Nephron (organoid): ENCODE measurements around the gene PCMT1.

ENCODE experiments used
- H3K27ac Mint-ChIP-seq, 3 experiments: 2 replicates each; pipeline ENCODE4 v1.8.0; 2020; ENCODE audit warnings: mixed read lengths in 3 of 3, mild to moderate bottlenecking in 2 of 3, moderate library complexity in 1 of 3
- H3K27me3 Mint-ChIP-seq: 2 replicates; pipeline ENCODE4 v1.8.0; 2021; ENCODE audit warnings: low read depth, mild to moderate bottlenecking, moderate library complexity, mixed read lengths
- H3K36me3 Mint-ChIP-seq: 2 replicates; pipeline ENCODE4 v1.8.0; 2020; ENCODE audit warnings: low read depth, mixed read lengths
- H3K4me1 Mint-ChIP-seq: 2 replicates; pipeline ENCODE4 v1.8.0; 2020; ENCODE audit warnings: mixed read lengths
- H3K4me3 Mint-ChIP-seq, 3 experiments: 2 replicates each; pipeline ENCODE4 v1.8.0; 2020; ENCODE audit warnings: mild to moderate bottlenecking in 3 of 3, mixed read lengths in 3 of 3, moderate library complexity in 2 of 3
- H3K9me3 Mint-ChIP-seq: 2 replicates; pipeline ENCODE4 v1.8.0; 2020; ENCODE audit warnings: mixed read lengths
- TF ChIP-seq, protein P1 (sequence below), 3 experiments: fragments of 200-600 bp; sonication (generic); IDR thresholded peaks; one replicate each; pipeline ENCODE4 v1.5.0; 2021; ENCODE audit warnings: antibody characterized with exemption in 3 of 3; ENCODE audit not compliant: unreplicated experiment in 3 of 3

PCMT1 gene

DNA sequence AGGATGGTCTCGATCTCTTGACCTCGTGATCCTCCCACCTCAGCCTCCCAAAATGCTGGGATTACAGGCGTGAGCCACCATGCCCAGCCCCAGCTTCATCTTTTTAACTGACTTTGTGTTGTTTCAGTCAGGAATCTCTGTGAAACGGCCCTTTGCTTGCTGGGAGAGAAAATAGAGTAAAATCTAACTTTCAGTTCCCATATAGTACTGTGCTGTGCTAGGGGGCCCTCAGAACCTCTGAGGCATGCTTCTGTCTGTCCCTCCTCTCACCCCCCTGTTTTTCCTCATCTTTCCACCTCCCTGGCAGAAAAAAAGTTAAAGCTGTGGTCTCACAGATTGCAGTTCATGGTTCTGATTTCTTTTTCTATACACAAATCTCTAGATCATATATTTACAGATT lies 66.2 kb downstream of the PCMT1 start:
- Mint-ChIP-seq H3K27ac (no peak overlapping the region), H3K4me3 (no peak overlapping the region), H3K36me3 (peaks cover 26% of the 10 kb centered on the region), H3K4me1 (no peaks in the 10 kb centered on the region), H3K9me3 (no peaks in the 10 kb centered on the region), H3K27me3 (no peaks in the 10 kb centered on the region)
- TF ChIP-seq, protein P1, sequence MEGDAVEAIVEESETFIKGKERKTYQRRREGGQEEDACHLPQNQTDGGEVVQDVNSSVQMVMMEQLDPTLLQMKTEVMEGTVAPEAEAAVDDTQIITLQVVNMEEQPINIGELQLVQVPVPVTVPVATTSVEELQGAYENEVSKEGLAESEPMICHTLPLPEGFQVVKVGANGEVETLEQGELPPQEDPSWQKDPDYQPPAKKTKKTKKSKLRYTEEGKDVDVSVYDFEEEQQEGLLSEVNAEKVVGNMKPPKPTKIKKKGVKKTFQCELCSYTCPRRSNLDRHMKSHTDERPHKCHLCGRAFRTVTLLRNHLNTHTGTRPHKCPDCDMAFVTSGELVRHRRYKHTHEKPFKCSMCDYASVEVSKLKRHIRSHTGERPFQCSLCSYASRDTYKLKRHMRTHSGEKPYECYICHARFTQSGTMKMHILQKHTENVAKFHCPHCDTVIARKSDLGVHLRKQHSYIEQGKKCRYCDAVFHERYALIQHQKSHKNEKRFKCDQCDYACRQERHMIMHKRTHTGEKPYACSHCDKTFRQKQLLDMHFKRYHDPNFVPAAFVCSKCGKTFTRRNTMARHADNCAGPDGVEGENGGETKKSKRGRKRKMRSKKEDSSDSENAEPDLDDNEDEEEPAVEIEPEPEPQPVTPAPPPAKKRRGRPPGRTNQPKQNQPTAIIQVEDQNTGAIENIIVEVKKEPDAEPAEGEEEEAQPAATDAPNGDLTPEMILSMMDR (IDR thresholded peaks at IDR 0.05; ENCODE audit: unreplicated experiment in 3 of 3): no peak

DNA sequence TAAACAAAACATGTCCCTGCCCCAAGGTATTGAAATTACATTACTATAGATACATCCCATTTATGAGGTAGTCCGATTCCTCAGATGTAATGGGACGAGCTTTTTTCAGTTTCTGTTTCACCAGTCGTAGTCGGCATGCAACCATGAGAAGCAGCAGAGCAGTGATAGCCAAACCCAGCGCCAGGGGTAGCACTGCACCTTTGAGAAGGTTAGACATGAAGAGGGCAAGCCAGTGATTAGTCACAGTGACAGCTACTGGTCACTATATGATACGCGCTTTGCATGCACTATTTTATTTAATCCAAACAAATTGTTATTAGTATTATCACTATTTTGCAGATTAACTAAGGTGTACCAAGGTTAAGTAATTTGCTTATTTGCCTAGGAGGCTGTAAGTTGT lies 71.0 kb downstream of the PCMT1 start:
- Mint-ChIP-seq H3K9me3 (no peaks in the 10 kb centered on the region), H3K27me3 (no peaks in the 10 kb centered on the region), H3K4me3 (no peak overlapping the region), H3K36me3 (peaks cover 15% of the 10 kb centered on the region), H3K27ac (no peak overlapping the region), H3K4me1 (no peaks in the 10 kb centered on the region)
- TF ChIP-seq, protein P1 (IDR thresholded peaks at IDR 0.05; ENCODE audit: unreplicated experiment in 3 of 3): no peak

DNA sequence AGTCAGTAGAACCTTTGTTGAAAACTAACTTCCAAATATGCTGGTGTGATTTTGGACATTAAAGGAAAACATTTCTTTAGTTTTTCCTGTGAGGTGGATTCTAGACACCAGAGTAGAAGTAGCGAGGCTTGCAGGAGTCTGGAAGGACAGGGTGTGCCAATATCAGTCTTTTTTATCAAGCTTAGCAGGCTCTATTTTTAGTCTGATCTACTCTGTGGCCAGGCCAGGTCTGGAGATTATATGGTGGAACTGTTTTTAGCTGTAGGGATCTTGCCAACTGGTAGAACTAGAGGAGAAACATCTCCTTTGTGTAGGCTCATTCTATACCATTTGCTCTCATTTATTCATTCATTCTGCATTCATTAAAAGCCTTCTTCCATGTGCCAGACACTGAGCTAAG lies 72.0 kb downstream of the PCMT1 start:
- H3K27ac Mint-ChIP-seq: no peak overlapping the region
- TF ChIP-seq, protein P1 (IDR thresholded peaks at IDR 0.05; ENCODE audit: unreplicated experiment in 3 of 3): no peak
- H3K4me3 Mint-ChIP-seq: no peak overlapping the region
- peaks cover 11% of the 10 kb centered on the region for H3K36me3 Mint-ChIP-seq
- no peaks in the 10 kb centered on the region for H3K9me3 Mint-ChIP-seq
- no peaks in the 10 kb centered on the region for H3K27me3 Mint-ChIP-seq
- no peaks in the 10 kb centered on the region for H3K4me1 Mint-ChIP-seq

DNA sequence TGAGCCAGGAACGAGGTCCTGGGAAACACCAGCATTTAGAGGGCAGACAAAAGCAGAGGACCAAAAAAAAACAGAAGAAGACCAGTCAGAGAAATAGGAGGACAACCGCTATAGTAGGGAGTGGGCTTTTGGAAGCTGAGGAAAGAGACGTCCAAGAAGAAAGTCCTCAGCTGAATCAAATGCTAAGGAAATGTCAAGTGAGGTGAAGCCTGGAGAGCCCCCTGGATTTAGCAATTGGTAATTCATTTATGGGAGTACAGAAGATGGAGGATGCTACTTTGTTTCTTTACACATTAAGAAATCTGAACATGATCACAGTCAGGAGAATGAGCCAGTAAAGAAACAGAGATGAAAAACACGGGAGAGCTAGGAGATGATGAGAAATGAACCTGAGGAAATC lies 73.5 kb downstream of the PCMT1 start:
- H3K4me3 Mint-ChIP-seq: no peak overlapping the region
- TF ChIP-seq, protein P1 (IDR thresholded peaks at IDR 0.05; ENCODE audit: unreplicated experiment in 3 of 3): no peak
- H3K9me3 Mint-ChIP-seq: no peaks in the 10 kb centered on the region
- H3K36me3 Mint-ChIP-seq: peaks cover 11% of the 10 kb centered on the region
- no peaks in the 10 kb centered on the region for H3K4me1 Mint-ChIP-seq
- H3K27ac Mint-ChIP-seq: no peak overlapping the region
- no peaks in the 10 kb centered on the region for H3K27me3 Mint-ChIP-seq

DNA sequence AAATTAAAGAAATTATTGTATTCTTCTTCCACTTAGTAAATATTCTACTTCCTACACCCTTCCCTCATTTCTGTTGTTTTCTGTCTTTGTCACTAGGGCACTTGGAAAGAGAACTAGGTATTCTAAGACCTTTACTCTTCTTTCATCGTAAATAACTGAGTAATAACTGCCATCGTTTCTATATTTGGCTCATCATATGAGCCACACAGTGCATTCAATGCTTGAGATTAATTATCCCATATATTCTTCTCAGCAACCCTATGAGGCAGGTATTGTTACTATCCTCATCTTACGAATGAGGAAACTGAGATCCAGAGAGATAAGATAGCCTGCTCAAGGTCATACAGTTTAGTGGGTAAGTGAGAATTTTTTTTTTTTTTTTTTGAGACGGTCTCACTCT lies 75.8 kb downstream of the PCMT1 start:
- H3K4me3 Mint-ChIP-seq: no peak overlapping the region
- no peak overlapping the region for H3K27ac Mint-ChIP-seq
- H3K4me1 Mint-ChIP-seq: no peaks in the 10 kb centered on the region
- H3K27me3 Mint-ChIP-seq: no peaks in the 10 kb centered on the region
- H3K9me3 Mint-ChIP-seq: no peaks in the 10 kb centered on the region
- TF ChIP-seq, protein P1 (IDR thresholded peaks at IDR 0.05; ENCODE audit: unreplicated experiment in 3 of 3): no peak
- H3K36me3 Mint-ChIP-seq: peaks cover 11% of the 10 kb centered on the region

DNA sequence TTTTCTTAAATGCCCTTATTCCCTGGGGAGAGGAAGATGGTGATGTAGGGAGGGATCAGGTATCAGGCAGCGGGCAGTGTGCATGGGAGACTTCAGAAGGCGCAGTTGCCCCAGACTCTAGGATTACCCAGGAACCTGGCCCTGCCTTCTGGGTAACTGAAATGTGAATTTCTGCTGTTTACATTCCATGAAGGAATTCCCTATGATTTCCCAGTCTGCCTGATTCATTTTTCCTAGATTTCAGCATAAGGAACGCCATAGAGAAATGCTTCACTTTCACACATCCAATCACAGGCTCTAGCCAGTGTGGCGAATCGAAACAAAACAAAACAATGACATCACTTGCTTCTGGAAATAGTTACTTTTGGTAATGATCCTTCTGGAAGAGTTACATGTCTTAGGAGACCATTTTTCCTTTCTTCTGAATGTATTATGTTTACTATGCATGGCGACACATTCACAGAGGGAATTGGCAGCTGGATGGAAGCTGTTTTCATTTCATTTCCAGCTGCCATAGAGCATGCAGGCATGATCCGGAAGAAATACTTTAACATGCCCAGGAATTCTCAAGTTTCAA lies 81.3 kb downstream of the PCMT1 start:
- H3K4me3 Mint-ChIP-seq: no peak overlapping the region

More for the DNA sequence above, 81.3 kb downstream of the PCMT1 start:
- Mint-ChIP-seq H3K27me3 (no peaks in the 10 kb centered on the region), H3K4me1 (peaks cover 4% of the 10 kb centered on the region), H3K9me3 (peaks cover 2% of the 10 kb centered on the region), H3K27ac (peak overlapping the region in 2 of 3 experiments; percentile 30 to 64), H3K36me3 (peaks cover 16% of the 10 kb centered on the region)
- TF ChIP-seq, protein P1 (IDR thresholded peaks at IDR 0.05; ENCODE audit: unreplicated experiment in 3 of 3): no peak
